ENCODE results near the gene CUX1. TPM values are rescaled to one million over a fixed set of nuclear protein-coding genes. Genes with fewer than 3 reads are reported as not detected.
A peak's percentile ranks its signal among the peaks of the same experiment; 100 is the strongest.

Gene CUX1
- total and polyA plus RNA-seq, 2 of the 13 experiments (the other 11 are each of a cell fraction or from before 2014, with no cell fraction given) = 13.7 to 14.9 TPM

DNA sequence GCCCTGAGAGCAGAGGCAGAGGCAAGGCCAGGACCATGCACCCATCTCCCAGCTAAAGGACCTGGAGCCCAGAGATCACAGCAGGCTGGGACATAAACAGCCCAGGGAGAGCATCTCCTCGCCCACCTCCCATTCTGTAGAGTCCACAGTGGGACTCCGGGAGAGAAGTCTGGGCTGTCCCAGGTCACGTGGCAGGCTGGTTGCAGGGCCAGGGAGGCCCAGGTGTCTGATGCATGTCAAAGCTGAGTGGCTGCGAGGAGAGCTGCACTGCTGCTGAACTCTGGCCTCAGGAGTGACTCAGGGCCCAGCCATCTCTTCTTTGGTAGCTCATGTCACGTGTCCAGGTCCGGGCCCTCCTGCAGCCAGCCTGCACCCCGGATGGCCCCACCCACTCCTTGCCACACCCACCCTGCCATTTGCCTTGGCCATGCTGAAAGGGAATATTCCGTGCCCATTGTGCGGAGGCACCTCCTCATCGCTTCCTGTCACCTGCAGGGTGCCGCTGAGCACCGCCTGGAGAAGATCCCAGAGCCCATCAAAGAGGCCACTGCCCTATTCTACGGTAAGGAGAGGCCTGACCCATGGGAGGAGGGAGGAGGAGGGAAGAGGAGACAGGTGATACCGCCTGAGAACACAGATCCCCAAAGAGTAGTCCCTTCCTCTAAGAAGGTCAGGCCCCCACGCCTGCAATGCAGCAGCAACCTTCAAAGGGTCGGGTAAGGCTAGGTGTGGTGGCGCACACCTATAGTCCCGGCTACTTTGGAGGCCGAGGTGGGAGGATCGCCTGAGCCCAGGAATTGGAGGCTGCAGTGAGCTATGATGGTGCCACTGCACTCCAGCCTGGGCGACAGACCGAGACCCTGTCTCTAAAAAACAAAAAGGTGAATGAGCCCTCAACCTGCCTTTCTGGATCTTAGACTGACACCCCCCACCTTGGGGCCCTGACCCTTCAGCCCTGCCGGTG lies 456.6 kb downstream of the CUX1 start (continued):
- TF ChIP-seq, protein P1, sequence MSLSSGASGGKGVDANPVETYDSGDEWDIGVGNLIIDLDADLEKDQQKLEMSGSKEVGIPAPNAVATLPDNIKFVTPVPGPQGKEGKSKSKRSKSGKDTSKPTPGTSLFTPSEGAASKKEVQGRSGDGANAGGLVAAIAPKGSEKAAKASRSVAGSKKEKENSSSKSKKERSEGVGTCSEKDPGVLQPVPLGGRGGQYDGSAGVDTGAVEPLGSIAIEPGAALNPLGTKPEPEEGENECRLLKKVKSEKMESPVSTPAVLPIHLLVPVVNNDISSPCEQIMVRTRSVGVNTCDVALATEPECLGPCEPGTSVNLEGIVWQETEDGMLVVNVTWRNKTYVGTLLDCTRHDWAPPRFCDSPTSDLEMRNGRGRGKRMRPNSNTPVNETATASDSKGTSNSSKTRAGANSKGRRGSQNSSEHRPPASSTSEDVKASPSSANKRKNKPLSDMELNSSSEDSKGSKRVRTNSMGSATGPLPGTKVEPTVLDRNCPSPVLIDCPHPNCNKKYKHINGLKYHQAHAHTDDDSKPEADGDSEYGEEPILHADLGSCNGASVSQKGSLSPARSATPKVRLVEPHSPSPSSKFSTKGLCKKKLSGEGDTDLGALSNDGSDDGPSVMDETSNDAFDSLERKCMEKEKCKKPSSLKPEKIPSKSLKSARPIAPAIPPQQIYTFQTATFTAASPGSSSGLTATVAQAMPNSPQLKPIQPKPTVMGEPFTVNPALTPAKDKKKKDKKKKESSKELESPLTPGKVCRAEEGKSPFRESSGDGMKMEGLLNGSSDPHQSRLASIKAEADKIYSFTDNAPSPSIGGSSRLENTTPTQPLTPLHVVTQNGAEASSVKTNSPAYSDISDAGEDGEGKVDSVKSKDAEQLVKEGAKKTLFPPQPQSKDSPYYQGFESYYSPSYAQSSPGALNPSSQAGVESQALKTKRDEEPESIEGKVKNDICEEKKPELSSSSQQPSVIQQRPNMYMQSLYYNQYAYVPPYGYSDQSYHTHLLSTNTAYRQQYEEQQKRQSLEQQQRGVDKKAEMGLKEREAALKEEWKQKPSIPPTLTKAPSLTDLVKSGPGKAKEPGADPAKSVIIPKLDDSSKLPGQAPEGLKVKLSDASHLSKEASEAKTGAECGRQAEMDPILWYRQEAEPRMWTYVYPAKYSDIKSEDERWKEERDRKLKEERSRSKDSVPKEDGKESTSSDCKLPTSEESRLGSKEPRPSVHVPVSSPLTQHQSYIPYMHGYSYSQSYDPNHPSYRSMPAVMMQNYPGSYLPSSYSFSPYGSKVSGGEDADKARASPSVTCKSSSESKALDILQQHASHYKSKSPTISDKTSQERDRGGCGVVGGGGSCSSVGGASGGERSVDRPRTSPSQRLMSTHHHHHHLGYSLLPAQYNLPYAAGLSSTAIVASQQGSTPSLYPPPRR (CRISPR knock-in tag; IDR thresholded peaks at IDR 0.05; ENCODE audit: borderline replicate concordance) = peak; percentile 62; the same call in 1 of the 2 replicates
- no peak for TF ChIP-seq KAT2B (IDR thresholded peaks at IDR 0.05; ENCODE audit: borderline replicate concordance, low read depth, low read length)
- TF ChIP-seq ETV5 (CRISPR knock-in tag; IDR thresholded peaks at IDR 0.05; ENCODE audit: borderline replicate concordance) = peak; percentile 14; the same call in 1 of the 2 replicates
- no peak for TF ChIP-seq POLR2AphosphoS2 (IDR thresholded peaks at IDR 0.05; ENCODE audit: low read depth, low read length)
- no peak for TF ChIP-seq SMYD3 (CRISPR knock-in tag; IDR thresholded peaks at IDR 0.05)
- TF ChIP-seq, protein P2, sequence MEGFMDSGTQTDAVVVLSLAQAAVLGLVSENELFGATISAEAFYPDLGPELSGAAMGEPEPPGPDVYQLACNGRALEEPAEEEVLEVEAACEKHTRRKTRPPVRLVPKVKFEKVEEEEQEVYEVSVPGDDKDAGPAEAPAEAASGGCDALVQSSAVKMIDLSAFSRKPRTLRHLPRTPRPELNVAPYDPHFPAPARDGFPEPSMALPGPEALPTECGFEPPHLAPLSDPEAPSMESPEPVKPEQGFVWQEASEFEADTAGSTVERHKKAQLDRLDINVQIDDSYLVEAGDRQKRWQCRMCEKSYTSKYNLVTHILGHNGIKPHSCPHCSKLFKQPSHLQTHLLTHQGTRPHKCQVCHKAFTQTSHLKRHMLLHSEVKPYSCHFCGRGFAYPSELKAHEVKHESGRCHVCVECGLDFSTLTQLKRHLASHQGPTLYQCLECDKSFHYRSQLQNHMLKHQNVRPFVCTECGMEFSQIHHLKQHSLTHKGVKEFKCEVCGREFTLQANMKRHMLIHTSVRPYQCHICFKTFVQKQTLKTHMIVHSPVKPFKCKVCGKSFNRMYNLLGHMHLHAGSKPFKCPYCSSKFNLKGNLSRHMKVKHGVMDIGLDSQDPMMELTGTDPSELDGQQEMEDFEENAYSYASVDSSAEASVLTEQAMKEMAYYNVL (CRISPR knock-in tag; IDR thresholded peaks at IDR 0.05; ENCODE audit: borderline replicate concordance) = no peak
- no peak for TF ChIP-seq ZNF501 (CRISPR knock-in tag; IDR thresholded peaks at IDR 0.05)
- TF ChIP-seq SIN3A (IDR thresholded peaks at IDR 0.05; ENCODE audit: borderline replicate concordance, low read depth, low read length) = no peak
- TF ChIP-seq FOXK2 (IDR thresholded peaks at IDR 0.05) = no peak
- no peak for TF ChIP-seq TOE1 (CRISPR knock-in tag; IDR thresholded peaks at IDR 0.05)
- peak; percentile 80 for TF ChIP-seq ZFY (CRISPR knock-in tag; IDR thresholded peaks at IDR 0.05)
- TF ChIP-seq PRMT3 (CRISPR knock-in tag; IDR thresholded peaks at IDR 0.05; ENCODE audit: borderline replicate concordance, low read depth) = no peak
- peak; percentile 41; the same call in 1 of the 2 replicates for TF ChIP-seq ZBTB7A (CRISPR knock-in tag; IDR thresholded peaks at IDR 0.05)
- peak; percentile 53; the same call in 1 of the 2 replicates for TF ChIP-seq ZNF232 (CRISPR knock-in tag; IDR thresholded peaks at IDR 0.05; ENCODE audit: borderline replicate concordance)
- TF ChIP-seq HOXA5 (CRISPR knock-in tag; IDR thresholded peaks at IDR 0.05) = no peak
- no peak for TF ChIP-seq SRY (CRISPR knock-in tag; IDR thresholded peaks at IDR 0.05)
- no peak for TF ChIP-seq NR2F2 (IDR thresholded peaks at IDR 0.05; ENCODE audit: borderline replicate concordance, low read depth)
- TF ChIP-seq ZNF781 (CRISPR knock-in tag; IDR thresholded peaks at IDR 0.05; ENCODE audit: borderline replicate concordance, not compliant biosample characterization) = no peak
- TF ChIP-seq, protein P3, sequence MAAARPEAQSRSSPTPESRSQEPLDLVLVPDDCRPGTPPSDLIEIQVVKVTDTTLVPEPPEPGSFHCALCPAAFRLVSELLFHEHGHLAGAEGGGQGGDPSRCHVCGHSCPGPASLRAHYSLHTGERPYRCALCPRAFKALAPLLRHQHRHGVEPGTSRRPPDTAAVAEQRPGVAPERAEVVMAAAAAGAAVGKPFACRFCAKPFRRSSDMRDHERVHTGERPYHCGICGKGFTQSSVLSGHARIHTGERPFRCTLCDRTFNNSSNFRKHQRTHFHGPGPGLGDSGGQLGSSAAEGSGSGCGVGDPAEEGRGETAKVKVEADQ (CRISPR knock-in tag; IDR thresholded peaks at IDR 0.05; ENCODE audit: borderline replicate concordance) = no peak
- no peak for TF ChIP-seq CHD4 (IDR thresholded peaks at IDR 0.05; ENCODE audit: borderline replicate concordance, low read length)
- peak; percentile 83; the same call in 2 of the 3 replicates for TF ChIP-seq MXI1 (IDR thresholded peaks at IDR 0.05; ENCODE audit: borderline replicate concordance, low read depth, low read length)
- TF ChIP-seq ZNF230 (CRISPR knock-in tag; IDR thresholded peaks at IDR 0.05) = no peak
